ENCODE results near the gene C12orf42. TPM values are rescaled to one million over a fixed set of nuclear protein-coding genes. Genes with fewer than 3 reads are reported as not detected.

Gene C12orf42
- polyA plus RNA-seq, 3 donors: not detected

GRCh38 chr12:103501447-103501846 lies 5.7 kb upstream of the C12orf42 start:
- 78 to 87% (median 79%) methylated on average over 5 of the region's 5 CpGs for WGBS, 3 donors
- H3K27ac ChIP-seq (ENCODE audit: low read depth, low read length): no peak overlapping the region

- no peak overlapping the region for H3K27ac ChIP-seq (ENCODE audit: low read depth, low read length)
These were observed 3.8 kb upstream of the C12orf42 start for GRCh38 chr12:103499571-103499970.

- H3K27ac ChIP-seq (ENCODE audit: low read depth, low read length): no peak overlapping the region
- 79 to 89% (median 84%) methylated on average over 2 of the region's 2 CpGs for WGBS, 3 donors
These were observed 3.2 kb upstream of the C12orf42 start for GRCh38 chr12:103498990-103499389.

GRCh38 chr12:103494734-103495468 lies 867 bp downstream of the C12orf42 start:
- WGBS, 3 donors: 6 to 11% (median 8%) methylated on average over 14 to 24 of the region's 24 CpGs
- no peak overlapping the region for H3K27ac ChIP-seq (ENCODE audit: low read depth, low read length)

GRCh38 chr12:103494051-103494733 lies 1.6 kb downstream of the C12orf42 start:
- WGBS, 3 donors: 59 to 64% (median 63%) methylated on average over 5 of the region's 5 CpGs
- no peak overlapping the region for H3K27ac ChIP-seq (ENCODE audit: low read depth, low read length)

GRCh38 chr12:103493199-103493598 lies 2.6 kb downstream of the C12orf42 start:
- WGBS, 3 donors: 82 to 90% (median 86%) methylated on average over 4 of the region's 4 CpGs
- H3K27ac ChIP-seq (ENCODE audit: low read depth, low read length): no peak overlapping the region

- WGBS, 3 donors: 54 to 63% (median 55%) methylated on average over 4 of the region's 4 CpGs
- H3K27ac ChIP-seq (ENCODE audit: low read depth, low read length): no peak overlapping the region
These were observed 13.4 kb downstream of the C12orf42 start for GRCh38 chr12:103482365-103482764.

- 21 to 91% (median 72%) methylated on average over 2 of the region's 2 CpGs for WGBS, 3 donors
- H3K27ac ChIP-seq (ENCODE audit: low read depth, low read length): no peak overlapping the region
These were observed 20.7 kb downstream of the C12orf42 start for GRCh38 chr12:103475073-103475472.

- no peak overlapping the region for H3K27ac ChIP-seq (ENCODE audit: low read depth, low read length)
These were observed 25.1 kb downstream of the C12orf42 start for GRCh38 chr12:103470664-103471063.

GRCh38 chr12:103469719-103470118 lies 26.0 kb downstream of the C12orf42 start:
- 72 to 76% (median 73%) methylated on average over 5 of the region's 5 CpGs for WGBS, 3 donors
- no peak overlapping the region for H3K27ac ChIP-seq (ENCODE audit: low read depth, low read length)

- no peak overlapping the region for H3K27ac ChIP-seq (ENCODE audit: low read depth, low read length)
- WGBS, 3 donors: 54 to 63% (median 60%) methylated on average over 3 of the region's 3 CpGs
These were observed 26.9 kb downstream of the C12orf42 start for GRCh38 chr12:103468837-103469236.

GRCh38 chr12:103462675-103463074 lies 33.1 kb downstream of the C12orf42 start:
- WGBS, 3 donors: 72 to 83% (median 79%) methylated on average over 3 of the region's 3 CpGs
- H3K27ac ChIP-seq (ENCODE audit: low read depth, low read length): no peak overlapping the region

- WGBS, 3 donors: 55 to 68% (median 64%) methylated on average over 2 of the region's 2 CpGs
- no peak overlapping the region for H3K27ac ChIP-seq (ENCODE audit: low read depth, low read length)
These were observed 38.3 kb downstream of the C12orf42 start for GRCh38 chr12:103457471-103457870.

- H3K27ac ChIP-seq (ENCODE audit: low read depth, low read length): no peak overlapping the region
- WGBS, 3 donors: 60 to 79% (median 70%) methylated on average over 2 of the region's 2 CpGs
These were observed 39.8 kb downstream of the C12orf42 start for GRCh38 chr12:103456006-103456405.

- no peak overlapping the region for H3K27ac ChIP-seq (ENCODE audit: low read depth, low read length)
- 48 to 60% (median 58%) methylated on average over 3 of the region's 3 CpGs for WGBS, 3 donors
These were observed 40.6 kb downstream of the C12orf42 start for GRCh38 chr12:103455020-103455763.

- no peak overlapping the region for H3K27ac ChIP-seq (ENCODE audit: low read depth, low read length)
- WGBS, 3 donors: 18 to 37% (median 33%) methylated on average over 4 of the region's 4 CpGs
These were observed 50.8 kb downstream of the C12orf42 start for GRCh38 chr12:103444983-103445382.

- WGBS, 3 donors: 61 to 70% (median 63%) methylated on average over 3 of the region's 3 CpGs
- H3K27ac ChIP-seq (ENCODE audit: low read depth, low read length): no peak overlapping the region
These were observed 52.9 kb downstream of the C12orf42 start for GRCh38 chr12:103442822-103443221.

GRCh38 chr12:103442182-103442555 lies 53.6 kb downstream of the C12orf42 start:
- WGBS, 3 donors: 62 to 83% (median 71%) methylated on average over 5 of the region's 5 CpGs
- no peak overlapping the region for H3K27ac ChIP-seq (ENCODE audit: low read depth, low read length)

GRCh38 chr12:103441437-103442181 lies 54.2 kb downstream of the C12orf42 start:
- 42 to 58% (median 55%) methylated on average over 1 of the region's 1 CpG for WGBS, 3 donors
- no peak overlapping the region for H3K27ac ChIP-seq (ENCODE audit: low read depth, low read length)
